Endothelial cell of umbilical vein (primary cell): ENCODE data around the gene CHSY3.

ENCODE experiments used
- CTCF ChIP-seq, 2 donors: IDR thresholded peaks; 1 replicate in 1 of 2; 2 replicates in 1 of 2; pipeline ENCODE4 v1.5.1; 2011; ENCODE audit warnings: low read length in 2 of 2, mild to moderate bottlenecking in 2 of 2, moderate library complexity in 2 of 2, control low read depth in 1 of 2, inconsistent platforms in 1 of 2, low read depth in 1 of 2; ENCODE audit not compliant: insufficient read depth in 1 of 2; ENCODE audit errors: extremely low read depth in 1 of 2
- EZH2 ChIP-seq: IDR thresholded peaks from 2 replicates; pipeline ENCODE4 v1.6.1; 2012; ENCODE audit warnings: borderline replicate concordance, low read depth, mild to moderate bottlenecking, moderate library complexity, low read length, inconsistent platforms; ENCODE audit not compliant: severe bottlenecking
- FOS ChIP-seq: IDR thresholded peaks from 2 replicates; pipeline ENCODE4 v1.6.1; 2011; ENCODE audit warnings: mild to moderate bottlenecking, low read length, moderate library complexity, borderline replicate concordance; ENCODE audit not compliant: insufficient read depth
- GATA2 ChIP-seq: IDR thresholded peaks from 2 replicates; pipeline ENCODE4 v1.7.0; 2011; ENCODE audit warnings: low read depth, mild to moderate bottlenecking, moderate library complexity, mixed read lengths, low read length; ENCODE audit not compliant: insufficient read length, insufficient read depth
- JUN ChIP-seq: IDR thresholded peaks from 2 replicates; pipeline ENCODE4 v1.6.1; 2011; ENCODE audit warnings: borderline replicate concordance, low read depth; ENCODE audit not compliant: insufficient read length, insufficient read depth
- MAX ChIP-seq: IDR thresholded peaks from 2 replicates; pipeline ENCODE4 v1.6.1; 2011; ENCODE audit not compliant: insufficient read depth, insufficient read length
- MYC ChIP-seq: IDR thresholded peaks from one replicate; pipeline ENCODE4 v1.6.1; 2011; ENCODE audit warnings: mild to moderate bottlenecking, low read depth, low read length
- POLR2A ChIP-seq: IDR thresholded peaks from 2 replicates; pipeline ENCODE4 v1.6.1; 2012; ENCODE audit warnings: low read depth, mild to moderate bottlenecking, control low read depth, low read length
- POLR2AphosphoS5 ChIP-seq: IDR thresholded peaks from 2 replicates; pipeline ENCODE4 v1.6.1; 2012; ENCODE audit warnings: low read depth, mild to moderate bottlenecking, control low read depth, low read length, moderate library complexity; ENCODE audit not compliant: insufficient read depth

GRCh38 chr5:130068988-130069387, 164.7 kb downstream of the CHSY3 start:
- TF ChIP-seq POLR2AphosphoS5 (no peak), CTCF (IDR thresholded peaks at IDR 0.05; ENCODE audit: extremely low read depth in 1 of 2, insufficient read depth in 1 of 2, low read depth in 1 of 2, low read length in 2 of 2) (no peak), POLR2A (no peak), EZH2 (no peak), MAX (no peak), MYC (no peak), FOS (no peak), JUN (no peak), GATA2 (no peak)
